Body of pancreas (tissue), 4 donors: ENCODE data around the gene EML6.

Experiments used
- CTCF ChIP-seq, 7 experiments: fragments of 450-650 bp in 4 of 7; fragments of 200-600 bp in 3 of 7; sonication (generic) in 3 of 7; IDR thresholded peaks; one replicate each; pipeline ENCODE4 v1.5.1; 2016 to 2019; ENCODE audit warnings: antibody characterized with exemption in 7 of 7
- POLR2A ChIP-seq, 3 donors: fragments of 450-650 bp; IDR thresholded peaks; one replicate each; pipeline ENCODE4 v1.6.1; 2016; ENCODE audit warnings: antibody characterized with exemption in 3 of 3, mild to moderate bottlenecking in 2 of 3

- no peak for TF ChIP-seq POLR2A (IDR thresholded peaks at IDR 0.05)
- no peak for TF ChIP-seq CTCF (IDR thresholded peaks at IDR 0.05)
Observed at GRCh38 chr2:54813584-54813983, 90.1 kb downstream of the EML6 start.
